ENCODE data around the gene NF2. TPM values are rescaled to one million over a fixed set of nuclear protein-coding genes. Genes with fewer than 3 reads are reported as not detected.

Gene NF2
- total RNA-seq, 1 donor = 65.9 TPM

- no peak for DNase-seq (ENCODE audit: low read depth)
- no peak overlapping the region for H3K4me3 ChIP-seq (ENCODE audit: low read depth, low read length)
- no peak for TF ChIP-seq CTCF (IDR thresholded peaks at IDR 0.05; ENCODE audit: insufficient read depth, low read length)
Observed at GRCh38 chr22:29569011-29569678, 34.3 kb upstream of the NF2 start.

DNA sequence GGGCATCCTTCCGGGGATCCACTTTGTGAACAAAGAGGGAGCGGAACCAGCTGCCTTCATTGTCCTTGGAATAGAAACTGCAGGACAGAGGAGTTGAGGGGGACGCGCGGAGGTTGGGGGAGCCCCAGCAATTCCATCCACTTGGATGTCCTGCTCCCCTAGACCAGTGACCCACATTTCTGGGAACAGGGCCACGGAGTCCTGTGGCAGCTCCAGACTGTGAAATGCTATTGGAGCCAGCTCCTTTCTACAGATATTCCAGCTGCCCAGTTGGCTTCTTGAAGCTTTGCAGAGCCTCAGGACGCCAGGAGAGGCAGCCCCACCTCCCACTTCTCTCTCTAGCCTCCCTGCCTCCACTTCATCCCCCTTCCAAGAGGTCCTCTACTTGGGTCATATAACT lies 33.0 kb upstream of the NF2 start:
- DNase-seq (ENCODE audit: low read depth) = no peak
- no peak overlapping the region for H3K4me3 ChIP-seq (ENCODE audit: low read depth, low read length)
- no peak for TF ChIP-seq CTCF (IDR thresholded peaks at IDR 0.05; ENCODE audit: insufficient read depth, low read length)

GRCh38 chr22:29570912-29571549 lies 32.4 kb upstream of the NF2 start:
- no peak for TF ChIP-seq CTCF (IDR thresholded peaks at IDR 0.05; ENCODE audit: insufficient read depth, low read length)
- DNase-seq (ENCODE audit: low read depth) = no peak

GRCh38 chr22:29574762-29575450 lies 28.5 kb upstream of the NF2 start:
- H3K4me3 ChIP-seq (ENCODE audit: low read depth, low read length) = no peak overlapping the region
- DNase-seq (ENCODE audit: low read depth) = no peak
- no peak for TF ChIP-seq CTCF (IDR thresholded peaks at IDR 0.05; ENCODE audit: insufficient read depth, low read length)

More at GRCh38 chr22:29570912-29571549, 32.4 kb upstream of the NF2 start:
- H3K4me3 ChIP-seq (ENCODE audit: low read depth, low read length) = no peak overlapping the region

GRCh38 chr22:29578462-29579200 lies 24.8 kb upstream of the NF2 start:
- no peak for DNase-seq (ENCODE audit: low read depth)
- no peak overlapping the region for H3K4me3 ChIP-seq (ENCODE audit: low read depth, low read length)
- TF ChIP-seq CTCF (IDR thresholded peaks at IDR 0.05; ENCODE audit: insufficient read depth, low read length) = no peak

DNA sequence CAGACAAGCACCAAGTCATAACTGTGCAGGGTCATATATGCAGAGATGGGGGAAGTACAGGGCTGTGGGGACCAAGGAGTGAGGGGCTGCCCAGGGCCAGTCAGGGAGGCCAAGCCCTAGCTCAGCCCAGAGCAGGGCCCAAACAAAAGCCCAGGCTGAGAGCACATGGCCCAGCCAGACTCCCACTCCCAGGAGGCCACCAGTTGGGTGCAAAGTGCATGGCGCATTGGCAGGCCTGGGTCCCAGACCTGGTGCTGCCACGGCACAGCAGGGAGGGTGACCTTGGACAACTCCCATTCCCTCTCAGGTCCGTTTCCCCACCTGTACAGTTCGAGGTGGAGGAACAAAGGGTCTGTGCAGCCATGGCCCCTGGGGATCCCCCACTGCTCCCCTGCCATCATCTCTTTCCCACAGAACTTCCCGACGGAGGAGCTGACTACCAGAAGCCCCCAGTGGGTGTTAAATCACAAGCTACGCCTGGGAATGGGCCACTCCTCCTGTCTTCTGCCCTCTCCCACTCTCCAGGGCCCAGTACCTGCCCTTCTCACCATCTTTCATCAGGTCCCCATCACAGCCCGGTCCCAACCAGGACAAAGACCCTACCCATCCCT lies 23.1 kb upstream of the NF2 start:
- TF ChIP-seq CTCF (IDR thresholded peaks at IDR 0.05; ENCODE audit: insufficient read depth, low read length) = no peak
- peak overlapping the region; percentile 85 for H3K4me3 ChIP-seq (ENCODE audit: low read depth, low read length)
- DNase-seq (ENCODE audit: low read depth) = no peak
